Activated T-helper 1 cell treated with anti-CD3 and anti-CD28 coated beads, Interleukin-2, amount 50 U/mL, for 16 hours (primary cell): ENCODE results near the gene FUT1.

Experiments
- DNase-seq, 2 donors: peaks; one replicate each; pipeline ENCODE4 v3.0.0-alpha.2; 2020; ENCODE audit warnings: low read depth in 1 of 2, low spot score in 1 of 2

Gene FUT1

DNA sequence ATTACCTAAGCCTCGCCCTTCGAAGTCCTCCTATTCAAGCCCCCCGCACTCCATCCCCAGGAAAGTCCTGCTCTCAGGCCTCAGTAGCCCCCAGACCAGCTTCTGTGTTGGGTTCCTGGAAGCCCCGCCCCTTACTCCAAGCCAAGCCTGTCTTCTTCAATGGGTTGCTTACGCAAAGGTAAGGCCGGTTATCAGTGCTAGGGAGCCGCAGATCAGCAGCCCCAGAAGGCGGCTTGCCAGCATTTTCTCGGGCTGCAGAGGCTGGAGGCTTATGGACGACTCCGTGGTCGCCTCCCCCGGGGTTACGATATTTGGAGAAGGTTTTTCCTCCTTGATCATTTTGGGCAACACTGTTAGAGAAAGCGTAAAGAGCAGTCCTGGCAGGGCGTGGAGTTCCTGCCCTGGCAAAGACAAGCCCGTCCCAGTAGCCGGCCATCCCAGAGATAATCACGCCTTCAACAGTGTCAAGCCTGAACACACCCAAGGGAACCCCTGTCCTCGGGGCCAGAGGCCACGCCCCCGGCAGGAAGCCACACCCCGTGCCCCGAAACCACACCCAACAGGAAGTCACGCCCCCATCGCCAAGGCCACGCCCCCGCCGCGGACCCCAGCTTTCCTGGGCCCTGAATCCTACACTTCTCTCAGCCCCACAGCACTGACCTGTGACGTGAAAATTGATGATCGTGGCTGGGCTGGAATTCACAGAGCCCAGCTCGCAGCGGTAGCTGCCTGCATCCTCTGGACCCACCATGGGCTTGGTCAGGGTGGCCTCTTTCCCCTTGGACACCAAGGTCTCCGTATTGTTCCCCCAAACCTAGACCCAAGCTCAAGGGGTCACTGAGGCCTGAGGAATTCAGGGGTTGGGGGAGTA is 11.1 kb downstream of the FUT1 start:
- DNase-seq = no peak

DNA sequence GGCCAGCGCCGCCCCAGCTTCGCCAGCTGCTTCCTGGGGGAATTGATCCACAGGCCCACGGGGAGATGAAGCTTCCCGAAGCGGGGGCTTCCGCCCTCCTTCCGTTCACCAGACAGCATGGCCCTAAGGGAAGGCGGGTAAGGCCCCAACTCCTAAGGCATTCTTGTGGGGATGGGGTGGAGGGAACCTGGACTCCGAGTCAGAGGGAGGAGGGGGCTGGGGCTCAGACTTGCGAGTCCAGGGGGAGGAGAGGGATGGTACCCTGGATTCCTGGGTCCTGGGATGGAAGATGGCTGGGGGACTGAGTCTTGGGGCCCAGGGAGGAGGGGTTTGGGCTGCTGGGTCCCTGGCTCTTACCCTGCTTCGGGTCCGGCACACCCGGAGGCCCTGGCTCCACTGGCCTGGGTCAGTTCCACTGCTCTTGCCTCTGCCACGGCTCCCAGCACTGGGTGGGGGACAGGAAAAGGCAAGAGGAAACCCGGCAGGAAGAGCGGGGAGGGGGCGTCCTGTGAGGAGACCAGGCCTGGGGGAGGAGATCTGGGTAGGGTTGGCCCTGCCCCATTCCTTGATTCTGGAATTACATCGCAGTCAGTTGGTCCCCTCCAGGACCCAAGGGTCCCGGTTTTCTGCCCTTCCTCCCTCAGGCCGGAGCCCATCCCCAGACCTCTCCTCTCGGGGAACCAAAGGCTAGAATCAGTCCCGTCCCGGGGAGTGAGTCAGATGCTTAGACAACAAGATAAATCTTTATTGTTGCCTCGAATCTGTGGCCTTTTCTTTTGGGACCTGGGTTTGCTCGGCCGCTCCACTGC is 12.1 kb downstream of the FUT1 start, which contains the start of gene RASIP1:
Gene RASIP1 (minus strand): TSS at position 447 of the 809 bp plus-strand sequence. CDS start 328 bp downstream, at position 119.
- no peak for DNase-seq

DNA sequence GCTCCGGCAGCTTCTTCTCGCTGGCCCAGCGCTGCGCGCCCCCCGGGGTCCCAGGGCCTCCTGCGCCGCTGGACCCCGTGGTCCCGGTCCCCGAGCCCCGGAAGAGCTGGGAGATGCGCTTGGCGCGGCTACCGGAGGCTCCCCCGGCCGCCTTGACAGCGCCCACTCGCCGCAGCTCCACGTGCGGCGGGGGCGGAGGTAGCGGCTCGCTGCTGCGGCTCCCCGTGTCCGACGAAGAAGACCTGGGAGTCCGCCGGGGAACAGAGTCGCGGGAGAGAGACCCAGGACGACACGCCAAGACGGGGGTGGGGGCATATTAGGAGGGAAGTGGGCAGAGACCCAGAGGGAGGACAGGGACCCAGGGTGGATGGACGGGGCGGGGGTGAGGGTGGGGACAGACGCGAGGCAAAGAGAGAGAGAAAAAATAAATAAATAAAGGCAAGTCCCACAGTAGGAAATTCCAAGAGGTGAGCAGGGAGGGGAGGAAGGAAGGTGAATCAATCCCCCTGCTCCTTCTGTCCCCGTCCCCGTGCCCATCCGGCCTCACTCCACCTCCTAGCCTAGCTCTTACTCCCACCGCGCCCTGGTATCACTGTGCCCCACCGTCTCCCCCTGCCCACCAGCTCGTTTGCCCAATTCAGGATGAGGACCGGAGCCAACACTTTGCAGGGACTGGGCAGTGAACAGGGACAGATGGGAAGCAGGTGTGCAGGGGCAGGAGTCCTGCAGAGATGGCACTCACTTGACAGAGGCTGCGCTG is 12.9 kb downstream of the FUT1 start:
- no peak for DNase-seq

- DNase-seq = peak; percentile 90 to 92
Measured at GRCh38 chr19:48738557-48739403, 13.7 kb downstream of the FUT1 start.

DNA sequence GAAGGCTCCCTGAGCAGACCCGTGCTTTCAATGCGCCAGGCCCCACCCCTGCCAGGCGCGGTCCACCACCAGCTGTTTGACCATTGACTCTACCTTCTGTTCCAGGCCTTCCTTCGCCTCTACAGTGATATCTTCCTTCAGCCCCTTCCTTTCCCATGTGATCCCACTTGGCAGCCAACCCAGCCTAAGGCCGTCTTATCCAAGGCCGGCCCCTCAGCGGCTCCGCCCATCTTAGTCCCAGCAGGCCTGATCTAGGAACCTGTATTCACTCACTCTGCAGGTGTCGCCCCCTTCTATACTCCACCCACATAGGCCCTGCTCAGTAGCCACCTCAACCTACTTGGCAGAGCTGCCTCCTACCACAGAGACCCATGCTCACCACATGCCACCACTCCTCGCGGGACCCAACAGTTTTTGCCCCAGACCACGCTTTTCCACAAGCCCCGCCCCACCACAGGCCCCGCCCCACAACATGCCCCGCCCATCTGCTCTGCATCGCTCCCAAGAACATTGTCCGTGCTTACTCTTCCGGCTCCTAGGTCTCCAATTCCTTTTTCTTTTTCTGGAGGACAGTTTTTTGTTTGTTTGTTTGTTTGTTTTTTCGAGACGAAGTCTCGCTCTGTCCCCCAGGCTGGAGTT is 15.0 kb downstream of the FUT1 start:
- DNase-seq = no peak

GRCh38 chr19:48735031-48735615 is 17.3 kb downstream of the FUT1 start:
- DNase-seq = no peak

GRCh38 chr19:48734625-48735024 is 17.8 kb downstream of the FUT1 start:
- DNase-seq = no peak

- DNase-seq = no peak
Measured at GRCh38 chr19:48731452-48731851, 21.0 kb downstream of the FUT1 start.

- DNase-seq = no peak
Measured at GRCh38 chr19:48728911-48729664, 23.4 kb downstream of the FUT1 start.

DNA sequence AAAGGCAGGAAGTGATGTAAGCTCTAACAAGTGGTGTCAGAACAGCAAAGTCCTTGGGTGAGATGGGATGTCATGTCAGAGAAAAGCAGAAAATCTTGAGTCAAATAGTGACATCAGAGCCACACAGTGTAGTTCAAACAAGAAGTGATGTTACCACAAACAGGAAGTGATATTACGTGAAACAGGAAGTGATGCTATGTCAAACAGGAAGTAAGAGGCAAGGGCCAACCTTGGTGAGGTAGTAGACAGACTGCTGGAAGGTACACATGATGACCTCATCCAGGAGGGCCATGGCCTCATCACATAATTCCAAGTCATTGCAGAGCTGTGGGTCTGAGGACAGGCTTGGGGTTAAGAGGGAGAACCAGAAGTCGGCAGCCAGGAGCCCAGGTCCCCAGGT is 25.9 kb downstream of the FUT1 start:
- DNase-seq = no peak

DNA sequence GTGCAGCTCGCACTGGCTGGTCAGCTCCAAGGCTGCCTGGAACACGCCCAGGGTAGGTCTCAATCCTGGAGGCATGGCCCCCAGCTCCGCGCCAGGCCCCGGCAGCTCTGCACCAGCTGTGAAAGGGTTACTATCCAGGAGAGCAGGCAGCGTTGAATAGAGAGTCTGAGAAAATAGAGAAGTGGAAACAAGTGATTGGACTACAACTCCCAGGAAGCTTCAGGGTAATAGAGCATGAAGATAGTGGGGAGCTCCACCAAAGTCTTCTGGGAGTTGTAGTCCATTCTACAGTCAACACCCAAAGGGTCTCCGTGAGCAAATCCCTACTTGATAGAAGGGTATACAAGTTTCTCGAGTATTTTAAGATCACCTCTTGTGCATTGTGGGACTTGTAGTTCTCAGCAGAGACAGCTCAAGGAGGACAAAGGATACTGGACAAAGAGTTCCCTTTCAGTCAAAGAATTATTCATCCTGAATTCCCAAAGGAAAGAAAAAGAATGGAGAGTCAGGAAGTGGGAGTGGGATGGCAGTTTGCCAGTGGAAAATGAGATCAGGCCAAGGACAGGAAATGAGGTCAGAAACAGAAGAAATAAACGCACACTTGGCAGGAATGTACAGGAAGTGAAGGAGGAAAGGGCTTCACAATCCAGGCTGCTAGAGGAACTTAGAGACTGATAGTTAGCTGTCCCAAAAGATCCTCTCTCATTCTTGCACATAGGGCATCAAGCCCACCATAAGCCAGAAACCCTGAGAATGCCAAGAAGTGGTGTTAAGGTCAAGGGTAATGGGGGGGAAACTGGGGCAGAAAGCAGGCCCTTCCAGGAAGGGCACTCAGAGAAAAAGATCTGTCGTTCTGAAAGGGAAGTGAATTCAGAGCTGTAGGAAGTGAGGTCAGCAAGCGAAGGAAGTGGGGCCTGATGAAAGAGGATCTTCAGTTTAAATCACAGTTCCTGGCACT is 27.4 kb downstream of the FUT1 start:
- no peak for DNase-seq

GRCh38 chr19:48722196-48722708 is 30.2 kb downstream of the FUT1 start:
- no peak for DNase-seq

GRCh38 chr19:48720613-48721296 is 31.7 kb downstream of the FUT1 start:
- peak; percentile 81 to 82 for DNase-seq

- DNase-seq = no peak
Measured at GRCh38 chr19:48720251-48720612, 32.2 kb downstream of the FUT1 start.

DNA sequence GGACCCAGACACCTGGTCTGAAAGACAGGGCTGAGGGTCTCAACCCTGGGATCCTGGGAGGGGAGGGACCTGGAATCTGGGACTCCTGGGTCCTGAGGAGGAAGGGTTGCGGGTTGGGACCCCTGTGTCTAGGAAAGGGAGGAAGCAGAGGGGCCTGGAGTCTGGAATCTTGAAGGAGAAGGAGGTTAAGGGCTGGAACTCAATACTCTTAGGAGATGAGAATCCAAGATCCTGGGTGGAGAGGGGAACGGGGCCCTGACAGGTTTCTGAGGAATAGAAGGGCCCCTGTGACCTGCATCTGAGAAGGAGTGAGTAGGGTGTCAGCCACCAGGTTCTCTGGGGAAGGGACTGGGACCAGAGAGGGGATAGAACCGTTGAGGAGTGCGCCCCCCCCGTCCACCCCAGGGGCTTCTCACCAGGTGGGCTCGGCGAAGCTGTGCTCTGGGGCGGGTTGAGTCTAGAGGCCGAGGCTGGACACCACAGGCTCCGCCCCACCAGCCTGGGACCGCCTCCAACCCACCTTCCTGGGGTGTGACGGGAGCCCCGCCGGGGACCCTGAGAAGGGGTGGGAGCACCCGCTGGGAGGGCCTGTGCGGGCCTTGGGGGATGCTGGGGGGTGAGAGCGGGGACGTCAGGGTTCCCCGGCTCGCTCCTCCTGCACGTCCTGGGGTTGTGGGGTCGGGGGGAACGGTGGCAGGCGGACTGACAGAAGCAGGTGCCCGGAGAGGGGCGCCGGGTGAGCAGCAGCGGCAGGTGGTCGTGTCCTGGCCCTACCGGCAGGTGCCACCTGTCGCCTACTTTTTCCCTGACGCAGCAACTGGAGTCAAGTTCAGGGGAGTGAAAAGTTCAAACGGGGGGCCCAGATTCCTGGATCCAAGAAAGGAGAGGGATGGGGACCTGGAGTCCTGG is 32.9 kb downstream of the FUT1 start, which contains the start of gene MAMSTR:
Gene MAMSTR (minus strand): TSS at position 463 of the 909 bp plus-strand sequence. CDS start 694 bp downstream, outside the sequence.
- DNase-seq = no peak

- no peak for DNase-seq
Measured at GRCh38 chr19:48718711-48719231, 33.7 kb downstream of the FUT1 start.
